ENCODE measurements around the gene APOM. TPM values are rescaled to one million over a fixed set of nuclear protein-coding genes. Genes with fewer than 3 reads are reported as not detected.
A peak's percentile ranks its signal among the peaks of the same experiment; 100 is the strongest.

Gene APOM
- total RNA-seq, 1 experiment from 2014 or later: 2.5 TPM

DNA sequence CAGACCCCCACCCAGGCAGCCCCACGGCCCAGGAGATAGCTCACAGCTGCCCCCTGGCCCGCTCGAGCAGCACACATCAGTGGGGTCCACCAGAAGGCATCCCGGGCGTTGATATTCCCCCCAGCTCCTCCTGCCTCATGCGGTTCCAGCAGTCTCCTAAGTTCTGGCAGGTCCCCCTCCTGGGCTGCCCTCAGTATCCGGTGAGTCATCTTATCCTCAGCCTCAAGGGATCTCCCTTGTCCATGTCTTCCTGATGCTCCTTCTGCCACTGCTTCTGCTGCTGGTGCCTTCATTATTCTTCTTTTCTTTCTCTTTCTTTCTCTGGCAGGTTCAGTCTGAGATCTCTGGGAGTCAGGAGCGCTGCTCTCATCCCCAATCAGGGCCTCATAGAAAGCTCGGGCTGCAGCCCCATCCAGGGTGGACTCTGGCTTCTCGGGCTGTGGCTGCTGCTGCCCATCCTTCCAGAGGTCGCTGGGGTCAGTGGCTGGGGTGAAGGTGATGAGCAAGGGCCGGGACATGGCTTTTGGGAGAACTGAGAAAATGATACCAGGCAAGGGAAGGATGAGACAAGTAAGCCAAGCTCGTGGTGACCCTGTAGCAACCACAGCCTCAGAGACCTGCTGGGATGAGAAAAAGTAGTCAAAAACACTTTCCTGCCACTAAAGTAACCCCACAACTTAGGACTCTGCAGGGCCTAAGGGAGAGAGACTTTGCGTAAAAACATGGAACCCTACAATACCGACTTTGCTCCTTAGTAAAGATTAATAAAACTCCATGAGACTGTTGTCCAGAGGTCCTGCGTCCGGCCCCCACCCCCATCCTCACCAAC is 8.5 kb downstream of the APOM start:
- Histone ChIP-seq H3K27ac (ENCODE audit: low read depth, low read length, poor library complexity, severe bottlenecking) (peak overlapping the region; percentile 97), H3K9me3 (ENCODE audit: low read depth, low read length, poor library complexity, severe bottlenecking) (no peaks in the 10 kb centered on the region), H3K27me3 (replicated peaks; ENCODE audit: insufficient read depth, low read depth, low read length, poor library complexity) (no peaks in the 10 kb centered on the region), H3K36me3 (ENCODE audit: insufficient read depth, low read length, poor library complexity, severe bottlenecking) (peaks cover 39% of the 10 kb centered on the region), H3K4me3 (ENCODE audit: low read depth, low read length, poor library complexity, severe bottlenecking) (peak overlapping the region; percentile 94), H3K4me1 (ENCODE audit: insufficient read depth, low read length, poor library complexity, severe bottlenecking) (peaks cover 24% of the 10 kb centered on the region)
- TSS peak; percentile 65 for BruUV-seq (replicated peaks)
- DNase-seq (ENCODE audit: low spot score): peak; percentile 83
- intact Hi-C loops (cut with micrococcal nuclease; ENCODE audit: unreplicated experiment): loop anchor here (2.0 to 5.0 kb wide), 3 partner anchors 42 to 171 kb away; partner anchors contain the start of gene PRRC2A
- ChIA-PET POLR2A (ENCODE audit: low non-redundant PET) (interaction anchor here (0.5 to 0.7 kb wide), 3 partner anchors 12 to 234 kb away, joined by 3 to 6 read pairs (median 4); partner anchors contain the start of gene BAG6), CTCF (interaction anchor here (0.5 to 1.0 kb wide), 4 partner anchors 65 to 288 kb away, joined by 3 read pairs; no protein-coding TSS in a partner anchor)
- TF ChIP-seq EZH2 (IDR thresholded peaks at IDR 0.05; ENCODE audit: borderline replicate concordance, low read depth, low read length, poor library complexity, severe bottlenecking) (no peak), CTCF (conservative IDR thresholded peaks at IDR 0.05; ENCODE audit: low read depth, low read length) (no peak)

- peak within 1 kb of the TSS; percentile 97 for H3K27ac ChIP-seq (ENCODE audit: low read depth, low read length, poor library complexity, severe bottlenecking)
- H3K4me1 ChIP-seq (ENCODE audit: insufficient read depth, low read length, poor library complexity, severe bottlenecking): peaks cover 21% of the 10 kb centered on the region
- no peak for TF ChIP-seq CTCF (conservative IDR thresholded peaks at IDR 0.05; ENCODE audit: low read depth, low read length)
- no peak for TF ChIP-seq EZH2 (IDR thresholded peaks at IDR 0.05; ENCODE audit: borderline replicate concordance, low read depth, low read length, poor library complexity, severe bottlenecking)
- ChIA-PET CTCF (interaction anchor here (0.6 to 1.0 kb wide), 3 partner anchors 66 to 287 kb away, joined by 3 read pairs; no protein-coding TSS in a partner anchor), POLR2A (ENCODE audit: low non-redundant PET) (interaction anchor here (0.7 kb wide), 1 partner anchor 233 kb away, joined by 4 read pairs; no protein-coding TSS in a partner anchor)
- intact Hi-C loops (cut with micrococcal nuclease; ENCODE audit: unreplicated experiment): loop anchor here (2.0 to 5.0 kb wide), 3 partner anchors 43 to 170 kb away; partner anchors contain the start of gene PRRC2A
- no peaks in the 10 kb centered on the region for H3K9me3 ChIP-seq (ENCODE audit: low read depth, low read length, poor library complexity, severe bottlenecking)
- H3K4me3 ChIP-seq (ENCODE audit: low read depth, low read length, poor library complexity, severe bottlenecking): peak within 1 kb of the TSS; percentile 94
- DNase-seq (ENCODE audit: low spot score): peak; percentile 98
- H3K36me3 ChIP-seq (ENCODE audit: insufficient read depth, low read length, poor library complexity, severe bottlenecking): peaks cover 46% of the 10 kb centered on the region
- H3K27me3 ChIP-seq (replicated peaks; ENCODE audit: insufficient read depth, low read depth, low read length, poor library complexity): no peaks in the 10 kb centered on the region
- no TSS peak for BruUV-seq (replicated peaks)
These were observed 9.3 kb downstream of the APOM start, which contains the start of gene GPANK1 for GRCh38 chr6:31664790-31665500. Gene GPANK1 (minus strand): TSS chr6:31664997. CDS start chr6:31664478, 519 bp downstream.

Data from A673 (cell line).